HepG2 (cell line): ENCODE results near the gene PDLIM4. TPM values are rescaled to one million over a fixed set of nuclear protein-coding genes. Genes with fewer than 3 reads are reported as not detected.

Experiments
- CERS6 ChIP-seq: sonication (generic); formaldehyde crosslinking; IDR thresholded peaks from 2 replicates; pipeline ENCODE4 v1.5.0; 2020; ENCODE audit warnings: missing genetic modification reagents
- E2F5 ChIP-seq: sonication (generic); formaldehyde crosslinking; conservative IDR thresholded peaks from 2 replicates; pipeline ENCODE4 v1.4.0; 2020; ENCODE audit warnings: missing genetic modification reagents
- FOXJ3 ChIP-seq: sonication (generic); formaldehyde crosslinking; IDR thresholded peaks from 2 replicates; pipeline ENCODE4 v1.4.0; 2020; ENCODE audit warnings: missing genetic modification reagents, mild to moderate bottlenecking, borderline replicate concordance
- GZF1 ChIP-seq: sonication (generic); formaldehyde crosslinking; IDR thresholded peaks from 2 replicates; pipeline ENCODE4 v1.5.1; 2020; ENCODE audit warnings: mild to moderate bottlenecking, missing genetic modification reagents
- NCOR1 ChIP-seq: fragments of 200-600 bp; sonication (generic); IDR thresholded peaks from 2 replicates; pipeline ENCODE4 v1.7.0; 2017; ENCODE audit warnings: antibody characterized with exemption, low read length, borderline replicate concordance
- ZNF407 ChIP-seq: sonication (generic); formaldehyde crosslinking; IDR thresholded peaks from one replicate; pipeline ENCODE4 v1.5.1; 2020; ENCODE audit warnings: mild to moderate bottlenecking, missing genetic modification reagents; ENCODE audit errors: not compliant biosample characterization
- polyA plus RNA-seq, 8 experiments: library from polyadenylated mRNA; depleted of rRNA in 3 of 8; stranded (reverse) in 7 of 8; unstranded in 1 of 8; fragments of >200 nt; fragmentation: Illumina TruSeq in 4 of 8; extraction: Trizol in 4 of 8; gene quantifications; 2 replicates each; pipeline versions ENCODE4 v1.2.1 to v1.2.3, GENCODE V29; 2011 to 2016; ENCODE audit warnings: low read depth in 4 of 8, missing spikeins in 1 of 8, mixed read lengths in 1 of 8; ENCODE audit not compliant: insufficient read depth in 1 of 8
- total RNA-seq, 5 experiments: library from RNA; depleted of rRNA; stranded (reverse); fragments of >200 nt; fragmentation: Illumina TruSeq; extraction: Trizol; gene quantifications; 2 replicates each; pipeline ENCODE4 v1.2.3, GENCODE V29; 2016; ENCODE audit warnings: low read depth in 1 of 5
- TF ChIP-seq, protein P1 (sequence below): sonication (generic); formaldehyde crosslinking; conservative IDR thresholded peaks from 2 replicates; pipeline ENCODE4 v1.8.1; 2023; ENCODE audit warnings: missing genetic modification reagents

The PDLIM4 gene
- total and polyA plus RNA-seq, 2 of the 13 experiments (the other 11 are each of a cell fraction or from before 2014, with no cell fraction given), result 1.1 to 2.3 TPM

- TF ChIP-seq ZNF407 (CRISPR knock-in tag), result no peak
- no peak for TF ChIP-seq E2F5 (CRISPR knock-in tag)
- TF ChIP-seq, protein P1, sequence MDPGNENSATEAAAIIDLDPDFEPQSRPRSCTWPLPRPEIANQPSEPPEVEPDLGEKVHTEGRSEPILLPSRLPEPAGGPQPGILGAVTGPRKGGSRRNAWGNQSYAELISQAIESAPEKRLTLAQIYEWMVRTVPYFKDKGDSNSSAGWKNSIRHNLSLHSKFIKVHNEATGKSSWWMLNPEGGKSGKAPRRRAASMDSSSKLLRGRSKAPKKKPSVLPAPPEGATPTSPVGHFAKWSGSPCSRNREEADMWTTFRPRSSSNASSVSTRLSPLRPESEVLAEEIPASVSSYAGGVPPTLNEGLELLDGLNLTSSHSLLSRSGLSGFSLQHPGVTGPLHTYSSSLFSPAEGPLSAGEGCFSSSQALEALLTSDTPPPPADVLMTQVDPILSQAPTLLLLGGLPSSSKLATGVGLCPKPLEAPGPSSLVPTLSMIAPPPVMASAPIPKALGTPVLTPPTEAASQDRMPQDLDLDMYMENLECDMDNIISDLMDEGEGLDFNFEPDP (CRISPR knock-in tag), result no peak
- no peak for TF ChIP-seq GZF1 (CRISPR knock-in tag)
- no peak for TF ChIP-seq NCOR1
- TF ChIP-seq FOXJ3, result no peak
- TF ChIP-seq CERS6 (CRISPR knock-in tag), result no peak
Measured at GRCh38 chr5:132253452-132254320, 3.8 kb upstream of the PDLIM4 start (continued).
